Muscle layer of duodenum (tissue), 2 donors: ENCODE data around the gene USP47.
"Not testable (repeated sequence)": the region's sequence is repeated elsewhere in the genome, so short reads cannot be mapped to it uniquely, and the experiment has no call there.

Experiments
- H3K27ac ChIP-seq: one replicate; pipeline ENCODE4 v1.7.0; 2013; ENCODE audit warnings: mild to moderate bottlenecking, low read length
- H3K27me3 ChIP-seq: one replicate; pipeline ENCODE4 v1.7.0; 2013; ENCODE audit warnings: low read depth, mild to moderate bottlenecking, control low read depth, low read length
- H3K36me3 ChIP-seq, 2 donors: one replicate each; pipeline ENCODE4 v1.7.0; 2013; ENCODE audit warnings: low read length in 2 of 2, control low read depth in 1 of 2, mild to moderate bottlenecking in 1 of 2; ENCODE audit not compliant: insufficient read depth in 2 of 2, control insufficient read depth in 1 of 2
- H3K4me1 ChIP-seq, 2 donors: one replicate each; pipeline ENCODE4 v1.7.0; 2013; ENCODE audit warnings: low read length in 2 of 2, mild to moderate bottlenecking in 2 of 2, control low read depth in 1 of 2, moderate library complexity in 1 of 2; ENCODE audit not compliant: insufficient read depth in 2 of 2, control insufficient read depth in 1 of 2
- H3K4me3 ChIP-seq, 2 donors: one replicate each; pipeline ENCODE4 v1.7.0; 2013; ENCODE audit warnings: low read length in 2 of 2, low read depth in 1 of 2, mild to moderate bottlenecking in 1 of 2
- H3K9me3 ChIP-seq, 2 donors: one replicate each; pipeline ENCODE4 v1.7.0; 2013; ENCODE audit warnings: low read length in 2 of 2, control low read depth in 1 of 2, mild to moderate bottlenecking in 1 of 2; ENCODE audit not compliant: control insufficient read depth in 1 of 2
- donor health status: healthy.

Gene USP47

GRCh38 chr11:11831406-11831805 is 10.4 kb upstream of the USP47 start:
- H3K4me3 ChIP-seq, H3K4me1 ChIP-seq, H3K27me3 ChIP-seq: not testable (repeated sequence)

GRCh38 chr11:11836676-11837231 is 5.0 kb upstream of the USP47 start:
- no peaks in the 10 kb centered on the region for H3K27me3 ChIP-seq
- H3K4me1 ChIP-seq = peaks cover 0 to 3% of the 10 kb centered on the region in 2 donors
- H3K27ac ChIP-seq = no peak overlapping the region
- H3K4me3 ChIP-seq = no peak overlapping the region
- H3K9me3 ChIP-seq = no peaks in the 10 kb centered on the region
- peaks cover 0 to 4% of the 10 kb centered on the region in 2 donors for H3K36me3 ChIP-seq

More at GRCh38 chr11:11831406-11831805, 10.4 kb upstream of the USP47 start:
- H3K9me3 ChIP-seq, H3K36me3 ChIP-seq, H3K27ac ChIP-seq: not testable (repeated sequence)

GRCh38 chr11:11839718-11840117 is 2.1 kb upstream of the USP47 start:
- Histone ChIP-seq H3K27me3 (no peaks in the 10 kb centered on the region), H3K27ac (no peak overlapping the region), H3K4me3 (no peak overlapping the region), H3K36me3 (peaks cover 0 to 17% of the 10 kb centered on the region in 2 donors), H3K4me1 (peaks cover under 1 to 4% of the 10 kb centered on the region in 2 donors), H3K9me3 (no peaks in the 10 kb centered on the region)

GRCh38 chr11:11841116-11841722 is 553 bp upstream of the USP47 start:
- Histone ChIP-seq H3K4me1 (peaks cover 9 to 19% of the 10 kb centered on the region in 2 donors), H3K9me3 (no peaks in the 10 kb centered on the region), H3K4me3 (peak overlapping the region; percentile 67 to 88)

GRCh38 chr11:11842421-11843008 is 743 bp downstream of the USP47 start:
- no peaks in the 10 kb centered on the region for H3K9me3 ChIP-seq
- peak overlapping the region; percentile 95 for H3K27ac ChIP-seq
- peaks cover 0 to 17% of the 10 kb centered on the region in 2 donors for H3K36me3 ChIP-seq
- no peaks in the 10 kb centered on the region for H3K27me3 ChIP-seq
- H3K4me1 ChIP-seq = peaks cover 11 to 30% of the 10 kb centered on the region in 2 donors
- H3K4me3 ChIP-seq = peak overlapping the region; percentile 86 to 88

More at GRCh38 chr11:11841116-11841722, 553 bp upstream of the USP47 start:
- Histone ChIP-seq H3K36me3 (peaks cover 0 to 17% of the 10 kb centered on the region in 2 donors), H3K27me3 (no peaks in the 10 kb centered on the region), H3K27ac (peak overlapping the region; percentile 95)

- peak overlapping the region; percentile 86 to 88 for H3K4me3 ChIP-seq
- peaks cover 0 to 17% of the 10 kb centered on the region in 2 donors for H3K36me3 ChIP-seq
- peaks cover 11 to 30% of the 10 kb centered on the region in 2 donors for H3K4me1 ChIP-seq
- no peaks in the 10 kb centered on the region for H3K27me3 ChIP-seq
- peak overlapping the region; percentile 95 for H3K27ac ChIP-seq
- H3K9me3 ChIP-seq = no peaks in the 10 kb centered on the region
Measured at GRCh38 chr11:11843211-11843621, 1.4 kb downstream of the USP47 start.

- H3K4me1 ChIP-seq = peaks cover 11 to 33% of the 10 kb centered on the region in 2 donors
- peak overlapping the region; percentile 95 for H3K27ac ChIP-seq
- no peaks in the 10 kb centered on the region for H3K27me3 ChIP-seq
- H3K4me3 ChIP-seq = peak overlapping the region; percentile 86 to 88
- no peaks in the 10 kb centered on the region for H3K9me3 ChIP-seq
- H3K36me3 ChIP-seq = peaks cover 0 to 17% of the 10 kb centered on the region in 2 donors
Measured at GRCh38 chr11:11843642-11844041, 1.9 kb downstream of the USP47 start.

GRCh38 chr11:11844272-11844671 is 2.5 kb downstream of the USP47 start:
- peaks cover 11 to 39% of the 10 kb centered on the region in 2 donors for H3K4me1 ChIP-seq
- H3K9me3 ChIP-seq = no peaks in the 10 kb centered on the region
- H3K27ac ChIP-seq = peak overlapping the region; percentile 95

GRCh38 chr11:11845071-11845470 is 3.3 kb downstream of the USP47 start:
- H3K27me3 ChIP-seq = no peaks in the 10 kb centered on the region
- H3K36me3 ChIP-seq = peaks cover 0 to 17% of the 10 kb centered on the region in 2 donors
- no peaks in the 10 kb centered on the region for H3K9me3 ChIP-seq
- H3K4me3 ChIP-seq = peak overlapping the region in 1 of 2 donors; percentile 88
- peak overlapping the region; percentile 95 for H3K27ac ChIP-seq
- H3K4me1 ChIP-seq = peaks cover 17 to 47% of the 10 kb centered on the region in 2 donors

More at GRCh38 chr11:11844272-11844671, 2.5 kb downstream of the USP47 start:
- Histone ChIP-seq H3K4me3 (peak overlapping the region; percentile 86 to 88), H3K36me3 (peaks cover 0 to 17% of the 10 kb centered on the region in 2 donors), H3K27me3 (no peaks in the 10 kb centered on the region)

GRCh38 chr11:11845551-11845950 is 3.8 kb downstream of the USP47 start:
- H3K4me3 ChIP-seq = no peak overlapping the region
- H3K9me3 ChIP-seq = no peaks in the 10 kb centered on the region
- no peaks in the 10 kb centered on the region for H3K27me3 ChIP-seq
- peaks cover 0 to 17% of the 10 kb centered on the region in 2 donors for H3K36me3 ChIP-seq
- peak overlapping the region; percentile 16 for H3K27ac ChIP-seq
- peaks cover 17 to 52% of the 10 kb centered on the region in 2 donors for H3K4me1 ChIP-seq

- no peak overlapping the region for H3K4me3 ChIP-seq
- H3K36me3 ChIP-seq = peaks cover 0 to 10% of the 10 kb centered on the region in 2 donors
- no peaks in the 10 kb centered on the region for H3K9me3 ChIP-seq
- H3K4me1 ChIP-seq = peaks cover 17 to 54% of the 10 kb centered on the region in 2 donors
- H3K27me3 ChIP-seq = no peaks in the 10 kb centered on the region
- H3K27ac ChIP-seq = no peak overlapping the region
Measured at GRCh38 chr11:11847082-11847481, 5.3 kb downstream of the USP47 start.
